Posterior vena cava (tissue), 2 donors: ENCODE results near the gene PTPRC. TPM values are rescaled to one million over a fixed set of nuclear protein-coding genes. Genes with fewer than 3 reads are reported as not detected.

Experiments
- DNase-seq: peaks from one replicate; pipeline ENCODE4 v3.0.0-alpha.2; 2020; ENCODE audit warnings: low spot score
- intact Hi-C, 2 donors: fragments of 100-400 bp; cut with DNase I; formaldehyde crosslinking; loops; one replicate each; pipeline versions ENCODE4 v1.14.1 to v1.14.2; 2022 to 2023
- total RNA-seq, 2 donors: library from RNA; stranded (reverse); fragmentation: NEBNext Ultra II Directional; extraction: Animal tissue kit (Norgen Biotek cat#: 25700); gene quantifications; one replicate each; pipeline ENCODE4 v1.2.1, GENCODE V29; 2021
- donor health status: DM: yes; HTN: yes; CAD: no.
- donor health status: DM: yes; HTN: yes; CAD: no.

Gene PTPRC
- total RNA-seq, 2 donors from 2014 or later, result 30.8 to 41.7 TPM

DNA sequence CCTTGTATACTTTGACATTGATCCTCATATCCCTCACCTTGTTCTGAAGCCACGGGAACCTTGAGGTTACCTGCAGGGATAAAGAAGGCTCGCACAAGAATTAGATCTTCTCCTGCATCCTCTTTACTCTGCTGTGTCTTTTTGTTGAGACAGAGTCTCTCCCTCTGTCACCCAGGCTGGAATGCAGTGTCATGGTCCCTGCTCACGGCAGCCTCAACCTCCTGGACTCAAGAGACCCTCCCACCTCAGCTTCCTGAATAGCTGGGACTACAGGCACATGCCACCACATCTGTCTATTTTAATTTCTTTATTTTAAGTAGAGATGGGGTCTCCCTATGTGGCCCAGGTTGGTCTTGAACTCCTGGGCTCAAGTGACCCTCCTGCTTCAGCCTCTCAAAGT, 134.7 kb downstream of the PTPRC start:
- intact Hi-C loops, result no loop called here
- DNase-seq, result no peak

GRCh38 chr1:198774421-198774820, 135.6 kb downstream of the PTPRC start:
- no peak for DNase-seq
- intact Hi-C loops, result no loop called here

DNA sequence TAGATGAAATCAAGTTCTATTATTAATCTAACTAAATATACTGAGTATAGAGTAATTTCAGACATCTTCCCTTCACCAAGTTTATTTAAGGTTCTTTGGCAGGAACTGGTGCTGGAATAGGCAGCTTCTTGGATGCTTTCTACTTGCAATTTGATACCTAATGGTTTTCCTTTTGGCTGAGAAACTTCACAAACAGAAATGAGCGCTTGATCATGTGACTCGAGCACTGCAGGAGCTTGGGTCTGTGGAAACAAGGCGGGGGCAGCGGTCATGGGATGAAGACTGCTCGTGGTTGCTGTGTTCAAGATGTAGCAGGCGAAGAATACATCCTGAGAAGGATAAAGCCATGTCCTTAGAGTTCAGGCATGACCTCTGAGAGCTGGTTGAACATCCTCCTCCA, 136.8 kb downstream of the PTPRC start:
- peak; percentile 77 for DNase-seq
- intact Hi-C loops, result no loop called here

DNA sequence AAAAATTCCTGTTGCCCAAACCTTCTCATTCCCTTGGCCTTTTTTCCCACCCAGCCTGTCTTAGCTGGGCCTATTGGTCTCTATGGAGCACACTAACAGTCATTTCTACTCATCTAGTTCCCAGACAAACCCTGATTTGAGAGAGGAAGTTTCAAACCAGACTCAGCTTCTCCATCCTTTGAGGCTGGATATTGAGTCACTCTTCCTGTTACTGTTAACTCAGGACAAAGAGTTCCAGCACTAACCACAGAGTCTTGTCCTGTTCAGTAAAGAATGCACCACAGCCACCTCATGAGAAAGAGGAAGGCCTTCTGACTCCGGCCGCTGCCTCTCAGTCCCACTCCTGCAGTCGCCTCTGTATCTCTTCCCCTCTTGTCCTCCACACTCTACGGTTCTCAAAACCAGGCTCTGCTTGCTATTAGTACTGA, 137.8 kb downstream of the PTPRC start:
- peak; percentile 81 for DNase-seq
- intact Hi-C loops, result no loop called here

DNA sequence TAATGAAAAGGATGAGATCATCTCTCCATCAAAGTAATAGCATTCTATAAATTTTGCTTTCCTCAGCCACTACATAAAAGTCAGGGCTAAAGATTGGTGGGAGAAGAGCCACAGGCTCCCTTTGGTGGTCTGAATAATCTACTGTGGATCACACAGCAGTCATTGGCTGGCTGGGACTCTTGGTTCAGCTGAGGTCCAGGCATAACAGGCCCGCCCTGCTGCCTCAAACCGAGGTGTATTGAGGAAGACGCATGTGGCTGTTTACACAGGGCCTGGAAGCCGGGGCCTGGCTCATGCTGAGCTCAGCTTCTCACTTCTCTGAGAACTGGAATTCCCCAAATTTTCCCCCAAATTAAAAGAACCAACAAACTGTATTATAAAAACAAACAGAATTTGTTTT, 139.2 kb downstream of the PTPRC start:
- intact Hi-C loops, result no loop called here
- DNase-seq, result no peak

DNA sequence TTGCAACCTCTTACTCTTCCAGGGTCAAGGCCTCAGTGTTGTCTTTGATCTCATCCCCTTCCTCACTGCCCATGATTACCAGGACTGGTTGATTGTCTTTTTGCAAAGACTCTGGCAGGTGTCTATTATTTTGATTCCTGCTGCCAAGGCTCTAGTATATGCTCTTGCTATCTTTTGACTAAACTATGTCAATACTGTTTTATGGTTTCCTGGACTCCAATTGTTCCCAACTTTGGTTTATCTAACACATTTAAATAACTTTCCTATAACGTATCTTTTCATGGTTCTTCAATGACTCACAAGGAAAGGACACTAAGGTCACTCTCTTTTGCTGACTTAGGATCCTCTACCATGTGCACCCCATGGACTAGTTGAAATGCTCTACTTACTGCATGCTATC, 141.5 kb downstream of the PTPRC start:
- no peak for DNase-seq
- intact Hi-C loops, result no loop called here

- no peak for DNase-seq
- intact Hi-C loops, result no loop called here
These were observed 149.8 kb downstream of the PTPRC start for GRCh38 chr1:198788561-198789064.

DNA sequence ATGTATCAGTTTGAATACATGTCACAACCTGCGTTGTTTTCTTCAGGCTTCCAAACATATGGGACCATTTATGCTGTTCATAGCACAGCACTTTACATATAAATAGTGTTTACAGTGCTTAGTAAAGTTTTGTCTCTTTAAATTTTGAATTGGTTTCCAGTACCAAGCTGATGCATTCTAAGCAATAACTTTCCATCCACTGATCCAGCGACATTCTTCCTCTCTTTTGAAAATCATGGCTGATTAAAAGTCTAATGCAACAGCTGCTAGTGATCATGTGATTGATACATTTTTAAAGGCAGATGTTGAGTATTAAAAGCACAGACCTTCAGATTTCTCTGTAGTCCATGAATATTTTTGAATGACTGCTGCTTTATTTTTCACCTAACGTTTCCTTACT, 154.9 kb downstream of the PTPRC start:
- no peak for DNase-seq
- intact Hi-C loops, result no loop called here

DNA sequence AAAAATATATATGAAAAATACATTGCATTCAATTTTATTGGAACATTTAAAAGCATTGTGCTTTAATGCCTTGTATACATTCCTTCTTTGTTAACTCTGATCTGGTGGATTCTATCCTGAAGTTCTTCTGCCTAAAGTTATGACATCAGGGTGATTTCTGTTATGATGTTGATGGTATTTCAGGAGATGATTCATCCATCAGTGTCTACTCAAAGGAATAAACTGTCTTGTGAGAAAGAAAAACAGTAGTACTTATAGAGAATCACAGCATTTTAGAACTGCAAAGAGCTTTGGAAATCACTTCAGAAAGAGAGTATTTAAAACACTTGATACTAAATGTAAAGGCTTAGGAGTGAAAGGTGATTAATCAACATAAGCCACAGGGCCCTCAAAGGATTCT, 155.7 kb downstream of the PTPRC start:
- DNase-seq, result no peak
- intact Hi-C loops, result no loop called here

- intact Hi-C loops, result no loop called here
- no peak for DNase-seq
These were observed 158.8 kb downstream of the PTPRC start for GRCh38 chr1:198797656-198798055.

GRCh38 chr1:198798923-198799386, 160.1 kb downstream of the PTPRC start:
- intact Hi-C loops, result no loop called here
- DNase-seq, result no peak

GRCh38 chr1:198805498-198806151, 166.8 kb downstream of the PTPRC start:
- intact Hi-C loops, result no loop called here

DNA sequence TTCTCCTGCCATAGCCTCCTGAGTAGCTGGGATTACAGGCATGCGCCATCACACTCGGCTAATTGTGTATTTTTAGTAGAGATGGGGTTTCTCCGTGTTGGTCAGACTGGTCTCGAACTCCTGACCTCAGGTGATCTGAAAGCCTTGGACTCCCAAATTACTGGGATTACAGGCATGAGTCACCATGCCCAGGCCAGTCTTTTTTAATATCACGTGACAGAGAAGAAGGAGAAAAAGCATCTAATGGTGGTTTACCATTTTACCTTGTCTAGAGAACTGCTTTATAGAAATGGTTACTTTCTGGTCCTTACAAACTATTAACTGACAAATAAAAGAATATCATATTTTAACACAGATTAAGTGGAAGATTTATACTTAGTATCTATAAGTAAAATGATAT, 168.0 kb downstream of the PTPRC start:
- intact Hi-C loops, result no loop called here
- DNase-seq, result no peak

More at GRCh38 chr1:198805498-198806151, 166.8 kb downstream of the PTPRC start:
- DNase-seq, result no peak

Other genes starting within 250 kb of the PTPRC start
- gene ATP6V1G3, start 98.4 kb upstream of the PTPRC start, total RNA-seq, result not detected